IPS-20b (cell line): Measurements from ENCODE around the gene UTRN.

Experiments
- H3K27ac ChIP-seq: one replicate; pipeline ENCODE4 v1.5.1; 2013; ENCODE audit warnings: low read length
- H3K27me3 ChIP-seq: 2 replicates; pipeline ENCODE4 v1.6.1; 2013; ENCODE audit warnings: mild to moderate bottlenecking, low read length, inconsistent platforms; ENCODE audit not compliant: insufficient read depth
- H3K36me3 ChIP-seq: 2 replicates; pipeline ENCODE4 v1.6.1; 2013; ENCODE audit warnings: low read depth, mild to moderate bottlenecking, inconsistent platforms, low read length, moderate library complexity; ENCODE audit not compliant: insufficient read depth
- H3K4me1 ChIP-seq: 2 replicates; pipeline ENCODE4 v1.6.1; 2013; ENCODE audit warnings: mild to moderate bottlenecking, control low read depth, inconsistent platforms, low read length, moderate library complexity; ENCODE audit not compliant: insufficient read depth
- H3K4me3 ChIP-seq: 2 replicates; pipeline ENCODE4 v1.5.1; 2013; ENCODE audit warnings: mild to moderate bottlenecking, low read length, inconsistent platforms
- H3K9ac ChIP-seq: 2 replicates; pipeline ENCODE4 v1.6.1; 2013; ENCODE audit warnings: low read depth, mild to moderate bottlenecking, inconsistent platforms, low read length, moderate library complexity
- H3K9me3 ChIP-seq: 2 replicates; pipeline ENCODE4 v1.6.1; 2013; ENCODE audit warnings: mild to moderate bottlenecking, low read depth, low read length, inconsistent platforms; ENCODE audit not compliant: insufficient read depth

Gene UTRN

GRCh38 chr6:144264270-144265060 is 20.7 kb upstream of the UTRN start:
- Histone ChIP-seq H3K9ac (peak overlapping the region; percentile 49; the same call in 1 of the 2 replicates), H3K4me3 (peak overlapping the region; percentile 53; the same call in 1 of the 2 replicates), H3K36me3 (no peaks in the 10 kb centered on the region), H3K9me3 (no peaks in the 10 kb centered on the region), H3K4me1 (peaks cover 25% of the 10 kb centered on the region; the same call in 1 of the 2 replicates), H3K27ac (no peak overlapping the region), H3K27me3 (no peaks in the 10 kb centered on the region)

GRCh38 chr6:144265061-144265357 is 20.1 kb upstream of the UTRN start:
- Histone ChIP-seq H3K4me3 (peak overlapping the region; percentile 53), H3K9ac (peak overlapping the region; percentile 49; the same call in 1 of the 2 replicates), H3K36me3 (no peaks in the 10 kb centered on the region), H3K9me3 (no peaks in the 10 kb centered on the region), H3K27me3 (no peaks in the 10 kb centered on the region), H3K4me1 (peaks cover 25% of the 10 kb centered on the region; the same call in 1 of the 2 replicates), H3K27ac (no peak overlapping the region)

- Histone ChIP-seq H3K27ac (peak overlapping the region; percentile 55), H3K9me3 (no peaks in the 10 kb centered on the region), H3K9ac (peak overlapping the region; percentile 74; the same call in 1 of the 2 replicates), H3K4me1 (peaks cover 25% of the 10 kb centered on the region; the same call in 1 of the 2 replicates), H3K4me3 (peak overlapping the region; percentile 53), H3K36me3 (no peaks in the 10 kb centered on the region), H3K27me3 (no peaks in the 10 kb centered on the region)
Observed at GRCh38 chr6:144265390-144265789, 19.7 kb upstream of the UTRN start.

GRCh38 chr6:144266091-144266649 is 19.0 kb upstream of the UTRN start:
- Histone ChIP-seq H3K36me3 (no peaks in the 10 kb centered on the region), H3K9me3 (no peaks in the 10 kb centered on the region), H3K27me3 (no peaks in the 10 kb centered on the region), H3K27ac (peak overlapping the region; percentile 55), H3K4me1 (peaks cover 25% of the 10 kb centered on the region; the same call in 1 of the 2 replicates), H3K4me3 (peak overlapping the region; percentile 53; the same call in 1 of the 2 replicates), H3K9ac (peak overlapping the region; percentile 74; the same call in 1 of the 2 replicates)

- no peak overlapping the region for H3K9ac ChIP-seq
- H3K27me3 ChIP-seq = no peaks in the 10 kb centered on the region
- H3K4me1 ChIP-seq = peaks cover 22% of the 10 kb centered on the region; the same call in 1 of the 2 replicates
- H3K9me3 ChIP-seq = no peaks in the 10 kb centered on the region
- H3K36me3 ChIP-seq = no peaks in the 10 kb centered on the region
- no peak overlapping the region for H3K27ac ChIP-seq
- no peak overlapping the region for H3K4me3 ChIP-seq
Observed at GRCh38 chr6:144268794-144269349, 16.3 kb upstream of the UTRN start.

GRCh38 chr6:144277174-144277573 is 8.0 kb upstream of the UTRN start:
- H3K4me3 ChIP-seq = no peak overlapping the region
- H3K9ac ChIP-seq = no peak overlapping the region
- H3K9me3 ChIP-seq = no peaks in the 10 kb centered on the region
- peaks cover 19% of the 10 kb centered on the region for H3K4me1 ChIP-seq
- no peaks in the 10 kb centered on the region for H3K36me3 ChIP-seq
- no peaks in the 10 kb centered on the region for H3K27me3 ChIP-seq
- no peak overlapping the region for H3K27ac ChIP-seq

GRCh38 chr6:144277605-144278227 is 7.4 kb upstream of the UTRN start:
- no peak overlapping the region for H3K4me3 ChIP-seq
- H3K27ac ChIP-seq = no peak overlapping the region
- no peaks in the 10 kb centered on the region for H3K27me3 ChIP-seq
- H3K9me3 ChIP-seq = no peaks in the 10 kb centered on the region
- peaks cover 19% of the 10 kb centered on the region for H3K4me1 ChIP-seq
- H3K36me3 ChIP-seq = no peaks in the 10 kb centered on the region
- no peak overlapping the region for H3K9ac ChIP-seq

- H3K4me1 ChIP-seq = peaks cover 19% of the 10 kb centered on the region
- H3K27me3 ChIP-seq = peaks cover 8% of the 10 kb centered on the region; the same call in 1 of the 2 replicates
- H3K27ac ChIP-seq = no peak overlapping the region
- peak overlapping the region; percentile 23; the same call in 1 of the 2 replicates for H3K4me3 ChIP-seq
- H3K36me3 ChIP-seq = no peaks in the 10 kb centered on the region
- H3K9ac ChIP-seq = no peak overlapping the region
- H3K9me3 ChIP-seq = no peaks in the 10 kb centered on the region
Observed at GRCh38 chr6:144278659-144279314, 6.3 kb upstream of the UTRN start.

DNA sequence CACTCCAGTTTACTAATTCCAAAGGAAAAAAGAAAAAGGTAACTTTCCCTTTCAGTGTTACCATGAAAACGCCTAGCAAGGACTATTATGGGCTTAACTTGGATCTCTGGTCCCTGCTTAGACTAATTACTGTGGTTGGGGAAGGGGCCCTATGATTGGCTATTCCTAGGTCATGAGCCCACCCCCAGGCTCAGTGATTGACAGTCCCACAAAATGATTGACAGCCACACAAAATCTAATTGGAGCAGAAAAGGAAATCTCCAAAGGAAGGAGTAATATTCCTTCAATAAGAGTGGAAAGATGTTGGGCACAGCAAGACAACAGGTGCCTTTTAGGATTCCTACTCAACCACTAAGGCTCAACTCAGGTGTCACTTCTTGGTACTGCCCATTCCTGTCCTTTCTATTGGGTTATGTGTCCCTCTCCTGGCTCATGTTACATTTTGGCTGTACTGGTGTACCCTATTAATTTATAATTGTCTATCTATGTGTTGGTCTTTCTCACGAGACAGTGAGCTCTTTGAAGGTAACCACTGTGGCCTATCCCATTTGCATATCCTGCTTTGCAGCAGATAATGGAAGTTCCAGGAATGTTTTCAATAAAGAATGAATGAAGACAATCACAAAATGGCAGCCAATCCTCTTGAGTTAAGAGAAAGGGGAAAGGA is 5.5 kb upstream of the UTRN start:
- Histone ChIP-seq H3K27ac (no peak overlapping the region), H3K4me3 (no peak overlapping the region; the same call in 1 of the 2 replicates), H3K36me3 (no peaks in the 10 kb centered on the region), H3K9me3 (no peaks in the 10 kb centered on the region), H3K4me1 (peaks cover 19% of the 10 kb centered on the region), H3K27me3 (peaks cover 15% of the 10 kb centered on the region; the same call in 1 of the 2 replicates), H3K9ac (no peak overlapping the region)

GRCh38 chr6:144283646-144284477 is 1.3 kb upstream of the UTRN start:
- no peaks in the 10 kb centered on the region for H3K9me3 ChIP-seq
- no peak overlapping the region for H3K27ac ChIP-seq
- H3K27me3 ChIP-seq = peaks cover 41% of the 10 kb centered on the region
- peak overlapping the region; percentile 82 for H3K9ac ChIP-seq
- H3K4me3 ChIP-seq = peak overlapping the region; percentile 94
- H3K36me3 ChIP-seq = no peaks in the 10 kb centered on the region
- H3K4me1 ChIP-seq = peaks cover 21% of the 10 kb centered on the region
